ENCODE measurements around the gene C5orf24.
"Not testable (repeated sequence)": the region's sequence is repeated elsewhere in the genome, so short reads cannot be mapped to it uniquely, and the experiment has no call there.

C5orf24 gene

DNA sequence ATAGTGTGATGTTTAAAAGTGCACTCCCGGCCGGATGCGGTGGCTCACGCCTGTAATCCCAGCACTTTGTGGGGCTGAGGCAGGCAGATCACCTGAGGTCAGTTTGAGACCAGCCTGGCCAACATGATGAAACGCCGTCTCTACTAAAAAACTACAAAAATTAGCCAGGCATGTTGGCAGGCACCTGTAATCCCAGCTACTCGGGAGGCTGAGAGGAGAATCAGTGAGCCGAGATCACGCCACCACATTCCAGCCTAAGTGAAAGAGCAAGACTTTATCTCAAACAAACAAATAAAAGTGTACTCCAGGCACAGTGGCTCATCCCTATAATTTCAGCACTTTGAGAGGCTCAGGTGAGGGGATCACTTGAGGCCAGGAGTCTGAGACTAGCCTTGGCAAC lies 7.4 kb upstream of the C5orf24 start:
- H3K4me3 Mint-ChIP-seq; H3K27me3 Mint-ChIP-seq (ENCODE audit: low read depth); H3K27ac Mint-ChIP-seq; H3K9me3 Mint-ChIP-seq; DNase-seq (ENCODE audit: low spot score); H3K4me1 Mint-ChIP-seq (ENCODE audit: low read depth): not testable (repeated sequence)
- peaks cover 21% of the 10 kb centered on the region for H3K36me3 Mint-ChIP-seq (ENCODE audit: low read depth)

DNA sequence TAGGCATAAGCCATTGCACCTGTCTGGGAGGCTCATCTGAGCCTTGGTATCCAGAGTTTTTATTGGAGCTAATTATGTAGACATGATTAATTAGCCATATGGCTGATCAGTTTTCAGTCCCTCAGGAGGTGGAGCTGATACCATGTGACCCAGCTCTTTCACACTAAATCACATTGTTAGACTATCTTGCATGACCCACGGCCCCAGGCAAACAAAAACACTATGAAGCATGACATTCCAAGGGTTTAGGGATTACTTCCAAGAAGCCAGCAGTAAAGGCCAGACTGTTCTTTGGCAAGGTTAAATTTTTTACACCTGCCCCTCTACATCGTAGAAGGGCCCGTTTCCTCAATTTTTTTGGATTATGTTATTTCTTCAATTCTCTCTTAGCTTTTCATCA lies 5.0 kb upstream of the C5orf24 start:
- Mint-ChIP-seq H3K27ac (no peak overlapping the region), H3K4me3 (no peak overlapping the region), H3K27me3 (ENCODE audit: low read depth) (no peaks in the 10 kb centered on the region), H3K36me3 (ENCODE audit: low read depth) (peaks cover 19% of the 10 kb centered on the region), H3K4me1 (ENCODE audit: low read depth) (peaks cover 12% of the 10 kb centered on the region), H3K9me3 (no peaks in the 10 kb centered on the region)
- no peak for DNase-seq (ENCODE audit: low spot score)

DNA sequence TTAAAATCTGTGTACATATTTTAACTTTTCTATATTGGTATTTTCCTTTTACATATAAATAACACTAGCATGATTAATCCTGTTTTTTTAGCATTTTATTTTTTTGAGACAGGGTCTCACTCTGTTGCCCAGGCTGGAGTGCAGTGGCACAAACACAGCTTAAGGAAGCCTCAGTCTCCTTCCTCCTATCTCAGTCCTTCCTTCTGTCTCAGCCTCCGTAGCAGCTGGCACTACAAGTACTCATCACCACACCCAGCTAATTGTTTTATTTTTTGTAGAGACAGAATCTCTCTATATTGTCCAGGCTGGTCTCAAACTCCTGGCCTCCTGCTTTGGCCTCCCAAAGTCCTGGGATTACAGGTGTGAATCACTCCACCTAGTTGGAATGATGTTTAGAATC lies 1.5 kb upstream of the C5orf24 start:
- Mint-ChIP-seq H3K4me1 (ENCODE audit: low read depth) (peaks cover 16% of the 10 kb centered on the region), H3K4me3 (no peak overlapping the region), H3K27me3 (ENCODE audit: low read depth) (no peaks in the 10 kb centered on the region), H3K9me3 (no peaks in the 10 kb centered on the region), H3K36me3 (ENCODE audit: low read depth) (peaks cover 15% of the 10 kb centered on the region), H3K27ac (peak overlapping the region; percentile 31)
- DNase-seq (ENCODE audit: low spot score): no peak

DNA sequence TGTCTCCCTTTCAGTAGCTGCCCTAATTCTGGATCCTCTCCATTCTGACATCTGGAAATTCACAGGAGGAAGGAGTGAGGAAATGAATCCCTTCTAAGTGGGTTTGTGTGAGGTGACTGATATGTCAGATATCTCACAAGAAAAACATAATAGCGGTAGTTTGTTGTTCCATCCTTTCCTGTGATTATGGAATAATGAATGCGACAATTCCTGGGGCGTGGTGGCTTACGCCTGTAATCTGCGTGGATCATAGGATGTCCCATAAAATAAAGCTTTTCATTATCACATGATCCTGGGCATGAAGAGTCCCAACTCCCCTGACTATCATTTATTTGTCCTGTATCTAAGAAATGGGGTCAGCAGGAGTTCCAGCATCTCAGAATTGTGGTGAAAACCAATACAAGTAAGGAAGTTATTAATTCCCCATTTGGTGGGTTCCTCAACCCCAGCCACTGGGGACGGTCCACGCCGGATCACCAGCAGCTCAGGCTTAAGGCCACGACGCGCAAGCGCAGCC lies 375 bp upstream of the C5orf24 start:
- no peaks in the 10 kb centered on the region for H3K9me3 Mint-ChIP-seq
- peak overlapping the region; percentile 95 for H3K4me3 Mint-ChIP-seq
- no peaks in the 10 kb centered on the region for H3K27me3 Mint-ChIP-seq (ENCODE audit: low read depth)
- peak overlapping the region; percentile 91 for H3K27ac Mint-ChIP-seq
- H3K36me3 Mint-ChIP-seq (ENCODE audit: low read depth): peaks cover 16% of the 10 kb centered on the region
- no peak for DNase-seq (ENCODE audit: low spot score)
- peaks cover 16% of the 10 kb centered on the region for H3K4me1 Mint-ChIP-seq (ENCODE audit: low read depth)

DNA sequence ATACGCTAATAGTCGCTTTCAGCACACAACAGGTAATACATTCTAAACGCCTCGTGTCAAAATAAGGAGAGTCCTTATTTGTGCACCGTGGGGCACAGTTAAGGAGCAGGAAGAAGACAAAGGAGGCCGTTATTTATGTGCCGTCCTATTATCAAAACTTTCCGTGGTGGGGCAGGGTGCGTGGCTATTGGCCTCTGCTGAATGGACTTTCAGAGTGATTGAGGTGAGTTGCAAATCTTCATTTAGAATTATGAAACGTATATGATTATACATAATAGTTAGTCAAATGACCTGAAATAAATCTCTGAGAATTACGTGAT lies 833 bp downstream of the C5orf24 start:
- H3K27me3 Mint-ChIP-seq (ENCODE audit: low read depth): no peaks in the 10 kb centered on the region
- DNase-seq (ENCODE audit: low spot score): peak; percentile 30
- no peaks in the 10 kb centered on the region for H3K9me3 Mint-ChIP-seq
- H3K36me3 Mint-ChIP-seq (ENCODE audit: low read depth): peaks cover 18% of the 10 kb centered on the region
- peak overlapping the region; percentile 91 for H3K27ac Mint-ChIP-seq
- H3K4me3 Mint-ChIP-seq: peak overlapping the region; percentile 95
- H3K4me1 Mint-ChIP-seq (ENCODE audit: low read depth): peaks cover 22% of the 10 kb centered on the region

DNA sequence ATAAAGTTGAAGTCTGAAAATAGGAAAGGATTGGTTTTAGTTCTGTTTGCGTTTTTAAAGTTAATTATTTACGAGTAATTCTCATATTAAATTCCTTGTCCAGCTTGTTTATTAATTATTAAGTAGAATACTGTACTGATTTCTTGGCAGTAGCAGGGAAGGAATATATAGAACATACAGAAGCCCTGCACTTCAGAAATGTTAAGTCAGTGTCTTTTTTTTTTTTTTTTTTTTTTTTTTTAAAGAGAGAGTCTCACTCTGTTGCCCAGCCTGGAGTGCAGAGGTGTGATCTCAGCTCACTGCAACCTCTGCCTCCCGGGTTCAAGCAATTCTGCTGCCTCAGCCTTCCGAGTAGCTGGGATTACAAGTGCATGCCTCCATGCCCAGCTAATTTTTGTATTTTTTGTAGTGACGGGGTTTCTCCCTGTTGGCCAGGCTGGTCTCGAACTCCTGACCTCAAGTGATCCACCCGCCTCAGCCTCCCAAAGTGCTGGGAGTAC lies 3.7 kb downstream of the C5orf24 start:
- Mint-ChIP-seq H3K4me1 (ENCODE audit: low read depth) (peaks cover 24% of the 10 kb centered on the region), H3K36me3 (ENCODE audit: low read depth) (peaks cover 25% of the 10 kb centered on the region)
- not testable (repeated sequence) for DNase-seq (ENCODE audit: low spot score); H3K9me3 Mint-ChIP-seq; H3K27me3 Mint-ChIP-seq (ENCODE audit: low read depth); H3K27ac Mint-ChIP-seq; H3K4me3 Mint-ChIP-seq

DNA sequence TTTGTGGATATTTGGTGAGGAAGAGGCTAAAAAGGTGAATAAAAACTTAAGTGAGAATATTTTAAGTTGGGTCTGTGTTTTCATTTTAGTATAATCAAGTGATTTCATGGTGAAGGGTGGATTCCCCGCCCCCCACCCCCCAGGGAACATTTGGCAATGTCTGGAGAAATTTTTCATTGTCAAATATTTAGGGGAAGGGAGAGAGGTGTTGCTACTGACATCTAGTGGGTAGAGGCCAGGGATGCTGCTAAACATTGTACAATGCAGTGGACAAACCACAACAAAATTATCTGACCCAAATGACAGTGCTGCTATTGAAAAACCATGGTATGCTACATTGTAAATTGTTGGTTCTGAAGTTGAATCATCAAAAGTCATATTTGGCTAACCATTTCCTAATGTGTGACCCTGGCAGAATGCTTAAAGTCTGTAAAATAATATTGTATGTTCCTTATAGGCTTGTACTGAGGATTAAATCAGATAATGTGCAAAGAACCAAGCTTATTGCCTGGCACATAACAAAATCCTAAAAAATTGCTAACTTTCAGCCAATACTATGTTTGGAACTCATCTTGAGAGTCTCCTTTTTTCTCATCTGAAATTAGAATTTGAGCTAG lies 5.6 kb downstream of the C5orf24 start:
- DNase-seq (ENCODE audit: low spot score): no peak
- no peak overlapping the region for H3K27ac Mint-ChIP-seq
- H3K36me3 Mint-ChIP-seq (ENCODE audit: low read depth): peaks cover 34% of the 10 kb centered on the region
- H3K27me3 Mint-ChIP-seq (ENCODE audit: low read depth): no peaks in the 10 kb centered on the region
- H3K4me3 Mint-ChIP-seq: no peak overlapping the region
- peaks cover 19% of the 10 kb centered on the region for H3K4me1 Mint-ChIP-seq (ENCODE audit: low read depth)
- H3K9me3 Mint-ChIP-seq: no peaks in the 10 kb centered on the region

DNA sequence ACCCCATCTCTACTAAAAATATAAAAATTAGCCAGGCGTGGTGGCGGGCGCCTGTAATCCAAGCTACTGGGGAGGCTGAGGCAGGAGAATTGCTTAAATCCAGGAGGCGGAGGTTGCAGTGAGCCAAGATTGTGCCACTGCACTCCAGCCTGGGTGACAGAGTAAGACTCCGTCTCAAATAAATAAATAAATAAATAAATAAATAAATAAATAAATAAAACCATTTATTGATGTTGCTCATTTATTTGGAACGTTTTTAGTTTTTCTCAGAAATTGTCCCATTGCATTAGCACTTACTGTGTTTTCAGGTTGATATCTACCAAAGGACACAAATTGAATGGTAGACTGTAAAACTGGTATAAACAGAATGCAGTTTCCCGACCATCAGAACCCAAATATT lies 10.7 kb downstream of the C5orf24 start:
- not testable (repeated sequence) for H3K27ac Mint-ChIP-seq; H3K9me3 Mint-ChIP-seq; H3K27me3 Mint-ChIP-seq (ENCODE audit: low read depth); DNase-seq (ENCODE audit: low spot score); H3K4me3 Mint-ChIP-seq
- Mint-ChIP-seq H3K36me3 (ENCODE audit: low read depth) (peaks cover 41% of the 10 kb centered on the region), H3K4me1 (ENCODE audit: low read depth) (peaks cover 12% of the 10 kb centered on the region)

DNA sequence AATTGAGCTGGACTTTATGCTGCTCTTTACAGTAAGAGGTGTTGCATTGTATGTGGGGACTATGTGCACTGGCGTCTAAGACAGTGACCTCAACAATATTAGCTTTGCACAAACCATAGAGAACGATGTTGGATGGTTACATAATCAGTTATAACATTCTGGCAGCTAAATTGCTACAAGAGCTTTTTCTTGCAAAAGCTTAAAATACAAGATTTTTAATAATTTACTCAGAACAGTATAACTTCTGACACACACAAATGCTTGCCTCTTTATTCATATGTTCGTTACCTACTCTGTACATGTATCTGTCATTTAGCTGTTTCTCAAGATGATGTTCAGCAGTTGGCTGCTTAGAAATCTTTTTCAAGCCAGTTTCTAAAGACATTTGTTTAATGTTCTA lies 11.6 kb downstream of the C5orf24 start:
- Mint-ChIP-seq H3K4me3 (no peak overlapping the region), H3K9me3 (no peaks in the 10 kb centered on the region), H3K4me1 (ENCODE audit: low read depth) (peaks cover 7% of the 10 kb centered on the region), H3K27me3 (ENCODE audit: low read depth) (no peaks in the 10 kb centered on the region), H3K27ac (no peak overlapping the region), H3K36me3 (ENCODE audit: low read depth) (peaks cover 35% of the 10 kb centered on the region)
- no peak for DNase-seq (ENCODE audit: low spot score)

DNA sequence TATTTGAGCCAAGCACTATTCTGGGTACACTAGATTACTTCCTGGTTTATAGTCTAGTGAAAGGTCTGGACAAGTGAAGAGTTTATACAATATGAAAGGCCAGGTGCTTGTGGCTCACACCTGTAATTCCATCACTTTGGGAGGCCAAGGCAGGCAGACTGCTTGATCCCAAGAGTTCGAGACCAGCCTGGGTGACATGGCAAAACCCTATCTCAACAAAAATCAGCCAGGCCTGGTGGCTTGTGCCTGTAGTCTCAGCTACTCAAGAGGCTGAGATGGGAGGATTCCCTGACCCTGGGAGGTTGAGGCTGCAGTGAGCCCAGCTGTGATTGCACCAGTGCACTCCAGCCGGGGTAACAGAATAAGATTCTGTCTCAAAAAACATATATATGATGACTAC lies 18.9 kb downstream of the C5orf24 start:
- Mint-ChIP-seq H3K4me1 (ENCODE audit: low read depth) (no peaks in the 10 kb centered on the region), H3K9me3 (no peaks in the 10 kb centered on the region), H3K27ac (no peak overlapping the region), H3K36me3 (ENCODE audit: low read depth) (peaks cover 13% of the 10 kb centered on the region), H3K4me3 (no peak overlapping the region), H3K27me3 (ENCODE audit: low read depth) (no peaks in the 10 kb centered on the region)
- DNase-seq (ENCODE audit: low spot score): no peak

DNA sequence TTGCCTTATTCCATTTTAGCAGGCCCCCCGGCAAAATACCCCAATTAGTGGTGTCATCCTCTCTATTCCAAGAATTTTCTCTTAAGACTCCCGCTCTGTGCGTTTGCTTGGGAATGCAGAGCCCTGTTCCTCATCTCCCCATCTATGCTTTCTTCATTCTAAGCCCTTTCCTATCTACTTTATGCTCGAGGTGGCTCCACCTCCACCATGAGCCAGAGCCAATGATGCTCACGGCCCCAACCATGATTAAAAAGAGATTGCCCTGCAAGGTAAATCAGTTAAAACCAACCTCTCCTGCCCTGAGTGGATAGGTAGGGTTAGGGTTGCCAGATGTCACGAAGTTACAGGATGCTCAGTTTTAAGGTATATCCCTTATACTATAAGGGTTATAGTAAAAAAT lies 27.7 kb downstream of the C5orf24 start:
- H3K36me3 Mint-ChIP-seq (ENCODE audit: low read depth): peaks cover 19% of the 10 kb centered on the region
- H3K4me1 Mint-ChIP-seq (ENCODE audit: low read depth): peaks cover 28% of the 10 kb centered on the region
- H3K27me3 Mint-ChIP-seq (ENCODE audit: low read depth): no peaks in the 10 kb centered on the region
- H3K9me3 Mint-ChIP-seq: no peaks in the 10 kb centered on the region
- peak overlapping the region; percentile 98 for H3K4me3 Mint-ChIP-seq
- DNase-seq (ENCODE audit: low spot score): no peak
- H3K27ac Mint-ChIP-seq: peak overlapping the region; percentile 99

DNA sequence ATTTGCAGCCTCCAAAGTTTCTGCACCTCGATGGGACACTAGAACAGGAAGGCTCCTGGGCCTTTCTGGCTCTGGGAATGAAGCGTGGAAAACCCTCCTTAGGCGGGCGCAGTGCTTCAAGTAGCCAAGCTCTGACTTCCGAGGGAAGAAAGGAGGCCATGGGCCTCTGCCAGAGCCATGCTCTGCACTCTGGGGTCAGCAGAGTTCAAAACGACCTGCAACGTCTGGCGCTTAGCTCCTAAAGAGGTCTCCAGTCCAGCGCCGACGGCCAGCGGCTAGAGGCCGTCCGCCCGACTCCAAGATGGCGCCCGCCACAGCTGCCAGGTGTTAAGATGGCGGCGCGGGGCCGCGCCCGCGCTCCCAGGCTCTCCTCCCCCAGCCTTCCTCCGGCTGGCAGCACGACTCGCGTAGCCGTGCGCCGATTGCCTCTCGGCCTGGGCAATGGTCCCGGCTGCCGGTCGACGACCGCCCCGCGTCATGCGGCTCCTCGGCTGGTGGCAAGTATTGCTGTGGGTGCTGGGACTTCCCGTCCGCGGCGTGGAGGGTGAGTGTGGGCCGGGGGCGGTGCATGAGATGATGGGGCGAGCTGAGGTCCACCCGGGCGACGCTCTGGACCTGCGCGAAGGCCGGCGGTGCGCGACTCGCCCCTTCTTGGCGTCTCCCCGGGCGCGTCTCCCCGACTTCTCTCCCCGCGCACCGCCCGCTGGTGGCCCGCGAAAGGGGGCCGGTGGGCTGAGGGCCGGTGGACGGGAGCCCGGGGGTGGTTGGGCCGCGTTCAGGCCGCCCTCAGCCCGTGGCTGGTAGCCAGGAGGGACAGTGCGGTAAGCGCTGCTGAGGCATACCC lies 28.4 kb downstream of the C5orf24 start, which contains the start of gene TXNDC15:
Gene TXNDC15, plus strand, starts transcription at position 385 of the 844 bp plus-strand sequence. Its CDS starts 57 bp downstream, at position 442.
- Mint-ChIP-seq H3K9me3 (no peaks in the 10 kb centered on the region), H3K27me3 (ENCODE audit: low read depth) (no peaks in the 10 kb centered on the region), H3K4me1 (ENCODE audit: low read depth) (peaks cover 33% of the 10 kb centered on the region), H3K36me3 (ENCODE audit: low read depth) (peaks cover 22% of the 10 kb centered on the region), H3K4me3 (peak within 1 kb of the TSS; percentile 98), H3K27ac (peak within 1 kb of the TSS; percentile 99)
- DNase-seq (ENCODE audit: low spot score): peak; percentile 85

DNA sequence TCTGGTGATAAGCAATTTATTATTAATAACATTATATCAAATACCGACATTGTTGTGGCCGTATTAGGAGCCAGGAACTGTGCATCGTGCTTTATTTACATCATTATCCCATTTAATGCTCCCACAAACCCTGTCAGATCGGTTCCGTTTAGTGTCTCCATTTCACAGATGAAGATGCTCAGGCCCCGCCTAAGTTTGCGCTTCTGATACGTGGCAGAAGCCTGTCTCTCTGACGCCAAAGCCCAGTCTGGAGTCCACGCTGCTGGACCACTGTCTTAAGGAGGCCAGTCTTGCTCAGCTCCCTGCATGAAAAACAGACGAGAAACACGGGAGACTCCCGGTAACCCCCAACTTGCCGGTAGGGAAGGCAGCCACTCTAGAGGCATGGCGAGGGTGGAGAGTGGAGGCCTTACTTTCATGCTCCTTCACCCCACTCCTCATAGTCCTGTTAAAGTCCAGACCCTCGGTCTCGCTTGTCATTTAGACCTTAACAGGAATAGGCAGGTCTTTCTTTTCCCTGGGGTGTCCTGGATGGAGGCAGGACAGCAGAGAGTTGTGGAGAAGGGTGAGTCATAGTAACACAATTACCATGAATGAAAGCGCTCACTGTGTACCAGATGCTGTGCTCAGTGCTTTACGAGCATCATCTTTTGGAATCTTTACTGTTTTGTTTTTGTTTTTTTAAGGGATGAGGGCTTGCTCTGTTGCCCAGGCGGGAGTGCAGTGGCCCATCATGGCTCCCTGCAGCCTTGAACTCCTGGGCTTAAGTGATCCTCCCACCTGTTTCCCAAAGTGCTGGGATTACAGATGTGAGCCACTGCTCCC lies 29.3 kb downstream of the C5orf24 start:
- Mint-ChIP-seq H3K4me1 (ENCODE audit: low read depth) (peaks cover 39% of the 10 kb centered on the region), H3K36me3 (ENCODE audit: low read depth) (peaks cover 28% of the 10 kb centered on the region), H3K27me3 (ENCODE audit: low read depth) (no peaks in the 10 kb centered on the region), H3K9me3 (no peaks in the 10 kb centered on the region), H3K27ac (peak overlapping the region; percentile 99), H3K4me3 (peak overlapping the region; percentile 98)
- peak; percentile 39 for DNase-seq (ENCODE audit: low spot score)

DNA sequence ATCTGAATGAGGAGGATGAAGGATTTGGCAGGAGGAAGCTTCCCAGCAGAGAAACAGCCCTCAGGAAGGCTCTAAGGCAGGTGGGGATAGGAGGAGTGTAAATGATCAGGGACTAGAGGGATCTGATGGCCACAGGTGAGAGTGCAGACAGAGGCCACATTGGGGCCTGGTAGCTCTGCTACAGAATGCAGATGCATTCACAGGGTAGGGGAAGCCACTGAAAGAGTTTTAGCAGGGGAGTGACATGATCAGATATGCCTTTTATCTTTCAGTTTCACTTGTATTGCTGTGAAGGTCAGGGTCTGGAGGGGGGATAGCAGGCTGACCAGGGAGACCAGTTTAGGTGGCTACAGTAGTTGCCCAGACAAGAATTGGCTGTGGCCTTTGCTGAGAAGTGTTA lies 31.4 kb downstream of the C5orf24 start:
- Mint-ChIP-seq H3K36me3 (ENCODE audit: low read depth) (peaks cover 30% of the 10 kb centered on the region), H3K4me1 (ENCODE audit: low read depth) (peaks cover 40% of the 10 kb centered on the region), H3K4me3 (peak overlapping the region; percentile 98), H3K27ac (peak overlapping the region; percentile 83), H3K27me3 (ENCODE audit: low read depth) (no peaks in the 10 kb centered on the region), H3K9me3 (no peaks in the 10 kb centered on the region)
- no peak for DNase-seq (ENCODE audit: low spot score)

Measured in T-helper 2 cell treated with Interferon-gamma antibody and Interleukin-4, amounts not matched to agents 5 μg/mL and 100 μg/mL, for 36 hours (primary cell).